ENCODE measurements around the gene ATF7. TPM values are rescaled to one million over a fixed set of nuclear protein-coding genes. Genes with fewer than 3 reads are reported as not detected.

Gene ATF7
- total RNA-seq, 3 donors from 2014 or later: 31.4 to 34.1 (median 33.4) TPM

GRCh38 chr12:53563452-53564028 lies 62.6 kb downstream of the ATF7 start:
- Histone ChIP-seq H3K27me3 (no peaks in the 10 kb centered on the region), H3K9me3 (no peaks in the 10 kb centered on the region), H3K4me1 (peaks cover 0 to 19% of the 10 kb centered on the region in 2 donors), H3K27ac (peak overlapping the region; percentile 16 to 81), H3K36me3 (no peaks in the 10 kb centered on the region), H3K4me3 (no peak overlapping the region)
- intact Hi-C loops (cut with DNase I; ENCODE audit: low total_unique reads): loop anchor here (10.0 kb wide), 1 partner anchor 51 kb away; no protein-coding TSS in a partner anchor
- TF ChIP-seq POLR2A (IDR thresholded peaks at IDR 0.05) (no peak), POLR2AphosphoS5 (IDR thresholded peaks at IDR 0.05) (no peak), CTCF (IDR thresholded peaks at IDR 0.05) (no peak)
- DNase-seq (ENCODE audit: low spot score in 2 of 2): no peak

DNA sequence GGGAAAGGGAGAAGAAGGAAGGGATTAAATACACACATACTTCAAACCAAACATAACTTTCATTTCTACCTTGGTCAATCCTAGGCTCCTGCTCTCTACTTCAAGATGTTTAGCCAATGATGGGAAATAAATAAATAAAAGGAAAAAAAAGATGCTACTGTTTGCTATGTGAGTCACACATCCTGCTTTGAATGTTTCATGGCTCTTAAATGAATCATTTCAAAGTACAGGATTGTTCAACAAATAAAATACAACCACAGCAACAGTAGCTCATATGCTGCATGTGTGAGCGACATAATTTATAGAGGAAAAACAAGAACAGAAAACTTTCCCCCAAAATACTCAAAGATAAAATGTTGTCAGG lies 64.6 kb downstream of the ATF7 start:
- no peak for DNase-seq (ENCODE audit: low spot score in 2 of 2)
- no peak for TF ChIP-seq POLR2AphosphoS5 (IDR thresholded peaks at IDR 0.05)
- no peak for TF ChIP-seq CTCF (IDR thresholded peaks at IDR 0.05)
- TF ChIP-seq POLR2A (IDR thresholded peaks at IDR 0.05): no peak
- Histone ChIP-seq H3K4me3 (no peak overlapping the region), H3K4me1 (peaks cover 0 to 25% of the 10 kb centered on the region in 2 donors), H3K27ac (peak overlapping the region; percentile 78 to 81), H3K9me3 (no peaks in the 10 kb centered on the region), H3K36me3 (no peaks in the 10 kb centered on the region), H3K27me3 (no peaks in the 10 kb centered on the region)
- intact Hi-C loops (cut with DNase I; ENCODE audit: low total_unique reads): loop anchor here (10.0 kb wide), 1 partner anchor 53 kb away; no protein-coding TSS in a partner anchor

- intact Hi-C loops (cut with DNase I; ENCODE audit: low total_unique reads): loop anchor here (10.0 kb wide), 1 partner anchor 54 kb away; no protein-coding TSS in a partner anchor
- H3K36me3 ChIP-seq: no peaks in the 10 kb centered on the region
- peaks cover 0 to 21% of the 10 kb centered on the region in 2 donors for H3K4me1 ChIP-seq
- no peak overlapping the region for H3K4me3 ChIP-seq
- no peaks in the 10 kb centered on the region for H3K9me3 ChIP-seq
- peak overlapping the region; percentile 81 for H3K27ac ChIP-seq
- TF ChIP-seq POLR2A (IDR thresholded peaks at IDR 0.05) (no peak), POLR2AphosphoS5 (IDR thresholded peaks at IDR 0.05) (no peak), CTCF (IDR thresholded peaks at IDR 0.05) (no peak)
- H3K27me3 ChIP-seq: no peaks in the 10 kb centered on the region
- DNase-seq (ENCODE audit: low spot score in 2 of 2): no peak
These were observed 65.1 kb downstream of the ATF7 start for GRCh38 chr12:53560912-53561589.

DNA sequence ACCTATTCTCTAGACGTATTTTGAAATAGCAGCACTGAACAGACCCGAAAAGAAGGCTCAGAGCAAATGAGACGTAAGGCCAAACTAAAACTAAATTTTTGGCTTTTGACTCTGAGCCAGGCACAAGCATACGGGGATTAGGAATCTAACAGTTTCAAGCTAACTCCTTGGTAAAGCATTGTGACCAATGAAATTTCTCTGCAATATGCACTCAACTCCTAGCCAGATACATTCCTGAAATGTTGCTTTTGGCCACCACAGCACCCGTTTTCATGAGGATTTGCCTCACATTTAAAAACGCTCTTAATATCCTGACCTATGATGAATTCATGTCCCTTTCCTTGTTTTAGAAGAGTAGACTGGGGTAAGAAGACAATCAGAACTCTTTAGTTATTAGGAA lies 65.8 kb downstream of the ATF7 start:
- Histone ChIP-seq H3K27me3 (no peaks in the 10 kb centered on the region), H3K4me1 (peaks cover 0 to 21% of the 10 kb centered on the region in 2 donors), H3K27ac (peak overlapping the region; percentile 81), H3K4me3 (no peak overlapping the region), H3K9me3 (no peaks in the 10 kb centered on the region), H3K36me3 (no peaks in the 10 kb centered on the region)
- TF ChIP-seq POLR2AphosphoS5 (IDR thresholded peaks at IDR 0.05): no peak
- TF ChIP-seq CTCF (IDR thresholded peaks at IDR 0.05): no peak
- no peak for TF ChIP-seq POLR2A (IDR thresholded peaks at IDR 0.05)
- no peak for DNase-seq (ENCODE audit: low spot score in 2 of 2)
- intact Hi-C loops (cut with DNase I; ENCODE audit: low total_unique reads): loop anchor here (10.0 kb wide), 1 partner anchor 54 kb away; no protein-coding TSS in a partner anchor

- no peak for DNase-seq (ENCODE audit: low spot score in 2 of 2)
- H3K9me3 ChIP-seq: no peaks in the 10 kb centered on the region
- no peaks in the 10 kb centered on the region for H3K27me3 ChIP-seq
- peaks cover 0 to 21% of the 10 kb centered on the region in 2 donors for H3K4me1 ChIP-seq
- no peaks in the 10 kb centered on the region for H3K36me3 ChIP-seq
- TF ChIP-seq CTCF (IDR thresholded peaks at IDR 0.05): no peak
- TF ChIP-seq POLR2A (IDR thresholded peaks at IDR 0.05): no peak
- no peak for TF ChIP-seq POLR2AphosphoS5 (IDR thresholded peaks at IDR 0.05)
- peak overlapping the region; percentile 17 to 45 for H3K27ac ChIP-seq
- H3K4me3 ChIP-seq: no peak overlapping the region
- intact Hi-C loops (cut with DNase I; ENCODE audit: low total_unique reads): loop anchor here (5.0 kb wide), 1 partner anchor 284 kb away; no protein-coding TSS in a partner anchor
These were observed 67.6 kb downstream of the ATF7 start for GRCh38 chr12:53558631-53559030.

All from breast epithelium (tissue), 4 donors.